ENCODE data around the gene CNIH3.

GRCh38 chr1:224759681-224760091 is 143.6 kb downstream of the CNIH3 start:
- no peak for TF ChIP-seq EZH2 (IDR thresholded peaks at IDR 0.05; ENCODE audit: borderline replicate concordance, insufficient read depth, low read depth, low read length, poor library complexity, severe bottlenecking)
- no peak for TF ChIP-seq CTCF (IDR thresholded peaks at IDR 0.05)

All from B cell (primary cell).